Stimulated activated CD8-positive, alpha-beta memory T cell treated with anti-CD3 and anti-CD28 coated beads, Interleukin-7, amount 100 ng/mL, for 1 hour (primary cell): ENCODE results near the gene CNOT4.
"Not testable (repeated sequence)": the region's sequence is repeated elsewhere in the genome, so short reads cannot be mapped to it uniquely, and the experiment has no call there.

Source experiments
- DNase-seq, 2 donors: peaks; one replicate each; pipeline ENCODE4 v3.0.0-alpha.2; 2020; ENCODE audit warnings: low read depth in 2 of 2

CNOT4 gene

GRCh38 chr7:135327458-135327857 lies 182.4 kb downstream of the CNOT4 start:
- DNase-seq = no peak

- no peak for DNase-seq
These were observed 183.1 kb downstream of the CNOT4 start for GRCh38 chr7:135326636-135327280.

GRCh38 chr7:135322571-135323340 lies 187.1 kb downstream of the CNOT4 start:
- no peak for DNase-seq

GRCh38 chr7:135321556-135321955 lies 188.3 kb downstream of the CNOT4 start:
- DNase-seq = no peak

- not testable (repeated sequence) for DNase-seq
These were observed 188.9 kb downstream of the CNOT4 start for GRCh38 chr7:135320953-135321352.

GRCh38 chr7:135320268-135320667 lies 189.6 kb downstream of the CNOT4 start:
- no peak for DNase-seq

GRCh38 chr7:135317676-135318325 lies 192.1 kb downstream of the CNOT4 start:
- no peak for DNase-seq

GRCh38 chr7:135316648-135317313 lies 193.1 kb downstream of the CNOT4 start:
- no peak for DNase-seq

- no peak for DNase-seq
These were observed 195.9 kb downstream of the CNOT4 start for GRCh38 chr7:135313971-135314370.
